Neural progenitor cell (in vitro differentiated cells): Measurements from ENCODE around the gene NF2.

Source experiments
- CTCF ChIP-seq: fragments of 200-600 bp; sonication (generic); IDR thresholded peaks from 2 replicates; pipeline ENCODE4 v1.5.1; 2017; ENCODE audit warnings: antibody characterized with exemption, mild to moderate bottlenecking
- EZH2phosphoT487 ChIP-seq: fragments of 200-600 bp; sonication (generic); IDR thresholded peaks from 2 replicates; pipeline ENCODE4 v1.6.1; 2017; ENCODE audit warnings: antibody characterized with exemption

DNA sequence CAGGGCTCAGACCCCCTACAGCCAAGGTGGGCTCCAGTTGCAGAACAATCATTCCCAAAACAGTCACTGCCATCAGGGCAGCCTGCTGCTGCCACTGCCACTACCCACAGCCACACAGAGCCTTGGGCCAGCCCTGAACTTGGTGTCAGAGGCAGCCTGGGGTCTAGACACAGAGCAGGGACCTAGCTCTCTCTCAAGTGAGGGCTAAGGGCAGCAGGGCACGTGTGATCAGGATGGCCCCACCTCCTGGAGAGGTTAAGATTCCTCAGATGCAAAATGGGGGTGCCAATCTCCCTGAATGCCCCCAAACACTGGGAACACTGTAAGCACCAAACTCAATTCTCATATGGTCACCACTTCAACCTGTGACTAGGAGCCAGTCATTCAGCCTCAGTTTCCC, 132.0 kb downstream of the NF2 start:
- TF ChIP-seq CTCF (no peak), EZH2phosphoT487 (no peak)
